Liver (tissue), 9 donors: Measurements from ENCODE around the gene ATG2A. TPM values are rescaled to one million over a fixed set of nuclear protein-coding genes. Genes with fewer than 3 reads are reported as not detected.

ENCODE experiments used
- DNase-seq: peaks from one replicate; pipeline ENCODE4 v3.0.0-alpha.2; 2017; ENCODE audit warnings: low spot score
- H3K27ac ChIP-seq, 2 donors: one replicate each; pipeline ENCODE4 v1.7.0; 2013; ENCODE audit warnings: inconsistent platforms in 2 of 2, low read length in 2 of 2, control low read depth in 1 of 2, low read depth in 1 of 2, mild to moderate bottlenecking in 1 of 2
- H3K27me3 ChIP-seq, 4 donors: one replicate each; pipeline versions ENCODE4 v1.6.1 to v1.7.0; 2013; ENCODE audit warnings: low read length in 3 of 4, inconsistent platforms in 1 of 4, mild to moderate bottlenecking in 1 of 4, moderate library complexity in 1 of 4; ENCODE audit not compliant: control insufficient read depth in 4 of 4, insufficient read depth in 4 of 4
- H3K36me3 ChIP-seq, 4 donors: one replicate each; pipeline versions ENCODE4 v1.6.1 to v1.7.0; 2013; ENCODE audit warnings: low read length in 3 of 4, mild to moderate bottlenecking in 3 of 4, low read depth in 1 of 4, moderate library complexity in 1 of 4; ENCODE audit not compliant: control insufficient read depth in 4 of 4, insufficient read depth in 3 of 4
- H3K4me1 ChIP-seq, 4 donors: one replicate each; pipeline versions ENCODE4 v1.6.1 to v1.7.0; 2013; ENCODE audit warnings: low read length in 3 of 4, mild to moderate bottlenecking in 3 of 4, moderate library complexity in 1 of 4; ENCODE audit not compliant: control insufficient read depth in 4 of 4, insufficient read depth in 4 of 4
- H3K4me3 ChIP-seq, 3 donors: one replicate each; pipeline versions ENCODE4 v1.6.1 to v1.7.0; 2013; ENCODE audit warnings: low read length in 3 of 3, control low read depth in 1 of 3, low read depth in 1 of 3, mild to moderate bottlenecking in 1 of 3
- H3K9ac ChIP-seq, 2 donors: one replicate each; pipeline ENCODE4 v1.7.0; 2013; ENCODE audit warnings: low read length in 2 of 2, mild to moderate bottlenecking in 2 of 2, moderate library complexity in 2 of 2, control low read depth in 1 of 2, low read depth in 1 of 2
- H3K9me3 ChIP-seq, 4 donors: one replicate each; pipeline versions ENCODE4 v1.6.1 to v1.7.0; 2013; ENCODE audit warnings: low read length in 3 of 4; ENCODE audit not compliant: control insufficient read depth in 4 of 4
- EGR1 ChIP-seq, 2 donors: IDR thresholded peaks; 2 replicates each; pipeline ENCODE4 v1.6.1; 2016 to 2018; ENCODE audit warnings: antibody characterized with exemption in 2 of 2, low read depth in 2 of 2
- FOXA1 ChIP-seq: IDR thresholded peaks from 2 replicates; pipeline ENCODE4 v1.6.1; 2016; ENCODE audit warnings: antibody characterized with exemption
- FOXA2 ChIP-seq: IDR thresholded peaks from 2 replicates; pipeline ENCODE4 v1.6.1; 2016; ENCODE audit warnings: antibody characterized with exemption
- GABPA ChIP-seq, 2 donors: IDR thresholded peaks in 1 of 2; conservative IDR thresholded peaks in 1 of 2; 2 replicates each; pipeline ENCODE4 v1.6.1; 2016; ENCODE audit warnings: antibody characterized with exemption in 2 of 2, mild to moderate bottlenecking in 1 of 2, moderate library complexity in 1 of 2
- HNF4A ChIP-seq, 2 donors: conservative IDR thresholded peaks; 2 replicates each; pipeline ENCODE4 v1.6.1; 2016; ENCODE audit warnings: antibody characterized with exemption in 2 of 2, mild to moderate bottlenecking in 2 of 2
- HNF4G ChIP-seq: IDR thresholded peaks from 2 replicates; pipeline ENCODE4 v1.6.1; 2016; ENCODE audit warnings: antibody characterized with exemption
- JUND ChIP-seq, 2 donors: IDR thresholded peaks; 2 replicates each; pipeline ENCODE4 v1.6.1; 2016; ENCODE audit warnings: antibody characterized with exemption in 2 of 2
- MAX ChIP-seq: IDR thresholded peaks from 2 replicates; pipeline ENCODE4 v1.6.1; 2016; ENCODE audit warnings: antibody characterized with exemption
- NR2F2 ChIP-seq: IDR thresholded peaks from 2 replicates; pipeline ENCODE4 v1.6.1; 2016; ENCODE audit warnings: antibody characterized with exemption
- RXRA ChIP-seq, 2 donors: IDR thresholded peaks; 2 replicates each; pipeline ENCODE4 v1.6.1; 2017 to 2018; ENCODE audit warnings: antibody characterized with exemption in 2 of 2, mild to moderate bottlenecking in 1 of 2
- SP1 ChIP-seq: IDR thresholded peaks from 2 replicates; pipeline ENCODE4 v1.6.1; 2018; ENCODE audit warnings: antibody characterized with exemption, mild to moderate bottlenecking
- TAF1 ChIP-seq: conservative IDR thresholded peaks from 2 replicates; pipeline ENCODE4 v1.6.1; 2016; ENCODE audit warnings: antibody characterized with exemption, mild to moderate bottlenecking
- YY1 ChIP-seq: IDR thresholded peaks from 2 replicates; pipeline ENCODE4 v1.6.1; 2016; ENCODE audit warnings: antibody characterized with exemption, mild to moderate bottlenecking
- WGBS: extraction: QIAGEN DNeasy Blood & Tissue Kit; methylation state at CpG from one replicate; pipeline ENCODE4 v1.1.7; 2013; 5-methylcytosine and 5-hydroxymethylcytosine counted together
- polyA plus RNA-seq, 2 donors: library from polyadenylated mRNA; stranded (reverse) in 1 of 2; unstranded in 1 of 2; fragments of 200-250 nt in 1 of 2; fragments of >200 nt in 1 of 2; fragmentation: Nextera tagmentation in 1 of 2; extraction: Ambion mirVana in 1 of 2; gene quantifications; one replicate each; pipeline versions ENCODE4 v1.2.1 to v1.2.3, GENCODE V29; 2013 to 2015
- total RNA-seq, 2 donors: library from RNA; depleted of rRNA; stranded (reverse); fragments of >200 nt; gene quantifications; one replicate each; pipeline ENCODE4 v1.2.3, GENCODE V29; 2014
- TF ChIP-seq, protein P1 (sequence below): fragments of 150-350 bp; IDR thresholded peaks from 2 replicates; pipeline ENCODE4 v1.5.1; 2017; ENCODE audit warnings: improper control_type of control experiment, low read depth, low read length; ENCODE audit not compliant: missing input control
- TF ChIP-seq, protein P2 (sequence below): IDR thresholded peaks from 2 replicates; pipeline ENCODE4 v1.6.1; 2016; ENCODE audit warnings: antibody characterized with exemption, mild to moderate bottlenecking
- TF ChIP-seq, protein P3 (sequence below): IDR thresholded peaks from 2 replicates; pipeline ENCODE4 v1.6.1; 2016; ENCODE audit warnings: antibody characterized with exemption
- donor health status: healthy.
- donor health status: healthy.
- donor health status: healthy.
- donor health status: healthy.
- donor health status: healthy.

ATG2A gene
- total and polyA plus RNA-seq, 4 donors: 15.6 to 34.1 (median 23.0) TPM

DNA sequence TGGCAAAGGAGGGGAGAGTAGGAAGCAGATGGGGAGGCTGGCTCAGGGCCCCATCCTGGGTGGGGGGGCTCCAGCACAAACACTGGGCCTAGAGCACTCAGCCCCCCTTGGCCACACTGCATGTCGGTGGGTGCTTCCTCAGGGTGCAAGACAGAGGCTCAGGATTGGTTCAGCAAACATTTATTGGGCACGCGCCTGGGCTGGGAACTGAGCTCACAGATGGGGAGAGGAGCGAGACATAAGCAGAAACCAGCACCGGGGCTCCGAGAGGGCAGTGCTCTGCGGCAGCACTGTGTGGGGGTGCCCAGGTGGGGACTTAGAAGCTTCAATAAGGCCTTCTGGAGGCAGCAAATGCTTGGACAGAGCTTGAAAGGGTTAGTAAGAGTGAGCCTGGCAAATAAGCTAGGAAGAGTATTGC is 26.5 kb downstream of the ATG2A start:
- Histone ChIP-seq H3K4me1 (peaks cover 21 to 61% (median 49%) of the 10 kb centered on the region in 4 donors), H3K27me3 (no peaks in the 10 kb centered on the region), H3K9me3 (no peaks in the 10 kb centered on the region), H3K4me3 (peak overlapping the region; percentile 36 to 83 (median 81)), H3K9ac (peak overlapping the region in 1 of 2 donors; percentile 57), H3K27ac (peak overlapping the region; percentile 86 to 89), H3K36me3 (peaks cover 0 to 2% (median 0%) of the 10 kb centered on the region in 4 donors)
- no peak for DNase-seq
- WGBS: 43% methylated on average over 7 of the region's 7 CpGs
- TF ChIP-seq MAX: no peak
- no peak for TF ChIP-seq HNF4A (conservative IDR thresholded peaks at IDR 0.05)
- no peak for TF ChIP-seq JUND (IDR thresholded peaks at IDR 0.05)
- TF ChIP-seq NR2F2: no peak
- no peak for TF ChIP-seq FOXA1
- TF ChIP-seq RXRA (IDR thresholded peaks at IDR 0.05): no peak
- TF ChIP-seq HNF4G: no peak
- TF ChIP-seq EGR1 (IDR thresholded peaks at IDR 0.05; ENCODE audit: low read depth in 2 of 2): no peak
- TF ChIP-seq, protein P1, sequence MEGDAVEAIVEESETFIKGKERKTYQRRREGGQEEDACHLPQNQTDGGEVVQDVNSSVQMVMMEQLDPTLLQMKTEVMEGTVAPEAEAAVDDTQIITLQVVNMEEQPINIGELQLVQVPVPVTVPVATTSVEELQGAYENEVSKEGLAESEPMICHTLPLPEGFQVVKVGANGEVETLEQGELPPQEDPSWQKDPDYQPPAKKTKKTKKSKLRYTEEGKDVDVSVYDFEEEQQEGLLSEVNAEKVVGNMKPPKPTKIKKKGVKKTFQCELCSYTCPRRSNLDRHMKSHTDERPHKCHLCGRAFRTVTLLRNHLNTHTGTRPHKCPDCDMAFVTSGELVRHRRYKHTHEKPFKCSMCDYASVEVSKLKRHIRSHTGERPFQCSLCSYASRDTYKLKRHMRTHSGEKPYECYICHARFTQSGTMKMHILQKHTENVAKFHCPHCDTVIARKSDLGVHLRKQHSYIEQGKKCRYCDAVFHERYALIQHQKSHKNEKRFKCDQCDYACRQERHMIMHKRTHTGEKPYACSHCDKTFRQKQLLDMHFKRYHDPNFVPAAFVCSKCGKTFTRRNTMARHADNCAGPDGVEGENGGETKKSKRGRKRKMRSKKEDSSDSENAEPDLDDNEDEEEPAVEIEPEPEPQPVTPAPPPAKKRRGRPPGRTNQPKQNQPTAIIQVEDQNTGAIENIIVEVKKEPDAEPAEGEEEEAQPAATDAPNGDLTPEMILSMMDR: no peak
- TF ChIP-seq, protein P2, sequence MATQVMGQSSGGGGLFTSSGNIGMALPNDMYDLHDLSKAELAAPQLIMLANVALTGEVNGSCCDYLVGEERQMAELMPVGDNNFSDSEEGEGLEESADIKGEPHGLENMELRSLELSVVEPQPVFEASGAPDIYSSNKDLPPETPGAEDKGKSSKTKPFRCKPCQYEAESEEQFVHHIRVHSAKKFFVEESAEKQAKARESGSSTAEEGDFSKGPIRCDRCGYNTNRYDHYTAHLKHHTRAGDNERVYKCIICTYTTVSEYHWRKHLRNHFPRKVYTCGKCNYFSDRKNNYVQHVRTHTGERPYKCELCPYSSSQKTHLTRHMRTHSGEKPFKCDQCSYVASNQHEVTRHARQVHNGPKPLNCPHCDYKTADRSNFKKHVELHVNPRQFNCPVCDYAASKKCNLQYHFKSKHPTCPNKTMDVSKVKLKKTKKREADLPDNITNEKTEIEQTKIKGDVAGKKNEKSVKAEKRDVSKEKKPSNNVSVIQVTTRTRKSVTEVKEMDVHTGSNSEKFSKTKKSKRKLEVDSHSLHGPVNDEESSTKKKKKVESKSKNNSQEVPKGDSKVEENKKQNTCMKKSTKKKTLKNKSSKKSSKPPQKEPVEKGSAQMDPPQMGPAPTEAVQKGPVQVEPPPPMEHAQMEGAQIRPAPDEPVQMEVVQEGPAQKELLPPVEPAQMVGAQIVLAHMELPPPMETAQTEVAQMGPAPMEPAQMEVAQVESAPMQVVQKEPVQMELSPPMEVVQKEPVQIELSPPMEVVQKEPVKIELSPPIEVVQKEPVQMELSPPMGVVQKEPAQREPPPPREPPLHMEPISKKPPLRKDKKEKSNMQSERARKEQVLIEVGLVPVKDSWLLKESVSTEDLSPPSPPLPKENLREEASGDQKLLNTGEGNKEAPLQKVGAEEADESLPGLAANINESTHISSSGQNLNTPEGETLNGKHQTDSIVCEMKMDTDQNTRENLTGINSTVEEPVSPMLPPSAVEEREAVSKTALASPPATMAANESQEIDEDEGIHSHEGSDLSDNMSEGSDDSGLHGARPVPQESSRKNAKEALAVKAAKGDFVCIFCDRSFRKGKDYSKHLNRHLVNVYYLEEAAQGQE: no peak
- TF ChIP-seq SP1: no peak
- no peak for TF ChIP-seq GABPA (IDR thresholded peaks at IDR 0.05 in 1 of 2, conservative IDR thresholded peaks at IDR 0.05 in 1 of 2)
- TF ChIP-seq YY1: no peak
- no peak for TF ChIP-seq TAF1
- TF ChIP-seq FOXA2: no peak
- TF ChIP-seq, protein P3, sequence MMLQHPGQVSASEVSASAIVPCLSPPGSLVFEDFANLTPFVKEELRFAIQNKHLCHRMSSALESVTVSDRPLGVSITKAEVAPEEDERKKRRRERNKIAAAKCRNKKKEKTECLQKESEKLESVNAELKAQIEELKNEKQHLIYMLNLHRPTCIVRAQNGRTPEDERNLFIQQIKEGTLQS: no peak

GRCh38 chr11:64888729-64889511 is 28.1 kb downstream of the ATG2A start:
- Histone ChIP-seq H3K9me3 (no peaks in the 10 kb centered on the region), H3K27me3 (no peaks in the 10 kb centered on the region), H3K4me1 (peaks cover 15 to 51% (median 41%) of the 10 kb centered on the region in 4 donors), H3K36me3 (no peaks in the 10 kb centered on the region), H3K4me3 (no peak overlapping the region), H3K27ac (no peak overlapping the region), H3K9ac (no peak overlapping the region)
- 39% methylated on average over 9 of the region's 9 CpGs for WGBS
- peak; percentile 82 for DNase-seq
- no peak for TF ChIP-seq YY1
- TF ChIP-seq HNF4A (conservative IDR thresholded peaks at IDR 0.05): peak; percentile 22 to 28
- TF ChIP-seq RXRA (IDR thresholded peaks at IDR 0.05): no peak
- TF ChIP-seq NR2F2: no peak
- TF ChIP-seq JUND (IDR thresholded peaks at IDR 0.05): no peak
- no peak for TF ChIP-seq HNF4G
- no peak for TF ChIP-seq GABPA (IDR thresholded peaks at IDR 0.05 in 1 of 2, conservative IDR thresholded peaks at IDR 0.05 in 1 of 2)
